Measurements from ENCODE around the gene CDC5L.

CDC5L gene

GRCh38 chr6:44456966-44457292, 69.4 kb downstream of the CDC5L start:
- Histone ChIP-seq H3K79me2 (ENCODE audit: insufficient read depth, low read length) (no peaks in the 10 kb centered on the region), H3K9ac (ENCODE audit: low read depth, low read length) (no peak overlapping the region), H3K4me3 (ENCODE audit: low read depth in 1 of 2, low read length in 2 of 2) (no peak overlapping the region), H3K4me2 (ENCODE audit: insufficient read depth, low read length) (no peak overlapping the region), H3K4me1 (ENCODE audit: insufficient read depth, low read length) (no peaks in the 10 kb centered on the region), H3K27ac (ENCODE audit: low read length) (no peak overlapping the region), H3K36me3 (ENCODE audit: insufficient read depth, low read length) (peaks cover 10% of the 10 kb centered on the region), H3K27me3 (ENCODE audit: insufficient read depth, low read length, poor library complexity) (no peaks in the 10 kb centered on the region), H2AFZ (ENCODE audit: low read depth, low read length) (no peak overlapping the region), H4K20me1 (ENCODE audit: insufficient read depth, low read length) (no peaks in the 10 kb centered on the region; the same call in 1 of the 2 replicates), H3K9me3 (ENCODE audit: insufficient read depth, low read length, severe bottlenecking) (no peaks in the 10 kb centered on the region)
- DNase-seq, result no peak
- no peak for ATAC-seq (ENCODE audit: insufficient read depth, low read depth)
- no peak for TF ChIP-seq EZH2 (IDR thresholded peaks at IDR 0.05; ENCODE audit: borderline replicate concordance, low read depth, low read length, severe bottlenecking)
- no peak for TF ChIP-seq CTCF (IDR thresholded peaks at IDR 0.05; ENCODE audit: borderline replicate concordance, extremely low read depth, low read length, poor library complexity, severe bottlenecking)

GRCh38 chr6:44457596-44457995, 70.1 kb downstream of the CDC5L start:
- Histone ChIP-seq H3K9ac (ENCODE audit: low read depth, low read length) (no peak overlapping the region), H3K27ac (ENCODE audit: low read length) (no peak overlapping the region), H2AFZ (ENCODE audit: low read depth, low read length) (no peak overlapping the region), H3K9me3 (ENCODE audit: insufficient read depth, low read length, severe bottlenecking) (no peaks in the 10 kb centered on the region), H3K36me3 (ENCODE audit: insufficient read depth, low read length) (peaks cover 4% of the 10 kb centered on the region; the same call in 1 of the 2 replicates), H3K27me3 (ENCODE audit: insufficient read depth, low read length, poor library complexity) (no peaks in the 10 kb centered on the region), H3K4me1 (ENCODE audit: insufficient read depth, low read length) (no peaks in the 10 kb centered on the region), H4K20me1 (ENCODE audit: insufficient read depth, low read length) (no peaks in the 10 kb centered on the region; the same call in 1 of the 2 replicates), H3K79me2 (ENCODE audit: insufficient read depth, low read length) (no peaks in the 10 kb centered on the region), H3K4me2 (ENCODE audit: insufficient read depth, low read length) (no peak overlapping the region), H3K4me3 (ENCODE audit: low read depth in 1 of 2, low read length in 2 of 2) (no peak overlapping the region)
- ATAC-seq (ENCODE audit: insufficient read depth, low read depth) (no peak), DNase-seq (no peak)
- TF ChIP-seq CTCF (IDR thresholded peaks at IDR 0.05; ENCODE audit: borderline replicate concordance, extremely low read depth, low read length, poor library complexity, severe bottlenecking) (no peak), EZH2 (IDR thresholded peaks at IDR 0.05; ENCODE audit: borderline replicate concordance, low read depth, low read length, severe bottlenecking) (no peak)

GRCh38 chr6:44458551-44458950, 71.0 kb downstream of the CDC5L start:
- Histone ChIP-seq H4K20me1 (ENCODE audit: insufficient read depth, low read length) (no peaks in the 10 kb centered on the region; the same call in 1 of the 2 replicates), H3K79me2 (ENCODE audit: insufficient read depth, low read length) (no peaks in the 10 kb centered on the region), H3K27me3 (ENCODE audit: insufficient read depth, low read length, poor library complexity) (no peaks in the 10 kb centered on the region), H3K4me2 (ENCODE audit: insufficient read depth, low read length) (no peak overlapping the region), H3K27ac (ENCODE audit: low read length) (no peak overlapping the region), H2AFZ (ENCODE audit: low read depth, low read length) (no peak overlapping the region), H3K4me3 (ENCODE audit: low read depth in 1 of 2, low read length in 2 of 2) (no peak overlapping the region), H3K9me3 (ENCODE audit: insufficient read depth, low read length, severe bottlenecking) (no peaks in the 10 kb centered on the region), H3K4me1 (ENCODE audit: insufficient read depth, low read length) (no peaks in the 10 kb centered on the region), H3K36me3 (ENCODE audit: insufficient read depth, low read length) (no peaks in the 10 kb centered on the region; the same call in 1 of the 2 replicates), H3K9ac (ENCODE audit: low read depth, low read length) (no peak overlapping the region)
- ATAC-seq (ENCODE audit: insufficient read depth, low read depth) (no peak), DNase-seq (no peak)
- TF ChIP-seq EZH2 (IDR thresholded peaks at IDR 0.05; ENCODE audit: borderline replicate concordance, low read depth, low read length, severe bottlenecking), result no peak
- no peak for TF ChIP-seq CTCF (IDR thresholded peaks at IDR 0.05; ENCODE audit: borderline replicate concordance, extremely low read depth, low read length, poor library complexity, severe bottlenecking)

- Histone ChIP-seq H3K4me3 (ENCODE audit: low read depth in 1 of 2, low read length in 2 of 2) (no peak overlapping the region), H2AFZ (ENCODE audit: low read depth, low read length) (no peak overlapping the region), H3K4me1 (ENCODE audit: insufficient read depth, low read length) (no peaks in the 10 kb centered on the region), H3K9me3 (ENCODE audit: insufficient read depth, low read length, severe bottlenecking) (no peaks in the 10 kb centered on the region), H3K36me3 (ENCODE audit: insufficient read depth, low read length) (no peaks in the 10 kb centered on the region), H3K79me2 (ENCODE audit: insufficient read depth, low read length) (no peaks in the 10 kb centered on the region), H4K20me1 (ENCODE audit: insufficient read depth, low read length) (no peaks in the 10 kb centered on the region), H3K27me3 (ENCODE audit: insufficient read depth, low read length, poor library complexity) (no peaks in the 10 kb centered on the region), H3K4me2 (ENCODE audit: insufficient read depth, low read length) (no peak overlapping the region), H3K9ac (ENCODE audit: low read depth, low read length) (no peak overlapping the region), H3K27ac (ENCODE audit: low read length) (no peak overlapping the region)
- no peak for ATAC-seq (ENCODE audit: insufficient read depth, low read depth)
- DNase-seq, result no peak
- no peak for TF ChIP-seq EZH2 (IDR thresholded peaks at IDR 0.05; ENCODE audit: borderline replicate concordance, low read depth, low read length, severe bottlenecking)
- no peak for TF ChIP-seq CTCF (IDR thresholded peaks at IDR 0.05; ENCODE audit: borderline replicate concordance, extremely low read depth, low read length, poor library complexity, severe bottlenecking)
Observed at GRCh38 chr6:44462335-44462734, 74.8 kb downstream of the CDC5L start.

Data from DND-41 (cell line).